ENCODE measurements around the gene COL7A1.
"Not testable (repeated sequence)": the region's sequence is repeated elsewhere in the genome, so short reads cannot be mapped to it uniquely, and the experiment has no call there.

The COL7A1 gene

GRCh38 chr3:48532977-48533337 lies 62.2 kb downstream of the COL7A1 start:
- no peak overlapping the region for H3K27ac ChIP-seq

GRCh38 chr3:48532271-48532976 lies 62.7 kb downstream of the COL7A1 start:
- H3K27ac ChIP-seq = no peak overlapping the region
- no peak for TF ChIP-seq CTCF (conservative IDR thresholded peaks at IDR 0.05)

More at GRCh38 chr3:48532977-48533337, 62.2 kb downstream of the COL7A1 start:
- TF ChIP-seq CTCF (conservative IDR thresholded peaks at IDR 0.05) = no peak

GRCh38 chr3:48530701-48531100 lies 64.4 kb downstream of the COL7A1 start:
- not testable (repeated sequence) for H3K27ac ChIP-seq

GRCh38 chr3:48528754-48529153 lies 66.4 kb downstream of the COL7A1 start:
- TF ChIP-seq CTCF (conservative IDR thresholded peaks at IDR 0.05) = no peak
- H3K27ac ChIP-seq = no peak overlapping the region

- H3K27ac ChIP-seq = no peak overlapping the region
- TF ChIP-seq CTCF (conservative IDR thresholded peaks at IDR 0.05) = no peak
Measured at GRCh38 chr3:48528048-48528447, 67.1 kb downstream of the COL7A1 start.

GRCh38 chr3:48524970-48525369 lies 70.2 kb downstream of the COL7A1 start:
- H3K27ac ChIP-seq = no peak overlapping the region
- no peak for TF ChIP-seq CTCF (conservative IDR thresholded peaks at IDR 0.05)

GRCh38 chr3:48521635-48522034 lies 73.5 kb downstream of the COL7A1 start:
- no peak for TF ChIP-seq CTCF (conservative IDR thresholded peaks at IDR 0.05)
- H3K27ac ChIP-seq = no peak overlapping the region

GRCh38 chr3:48519277-48519643 lies 75.9 kb downstream of the COL7A1 start:
- no peak for TF ChIP-seq CTCF (conservative IDR thresholded peaks at IDR 0.05)
- no peak overlapping the region for H3K27ac ChIP-seq
